ENCODE data around the gene KLHL8. TPM values are rescaled to one million over a fixed set of nuclear protein-coding genes. Genes with fewer than 3 reads are reported as not detected.

KLHL8 gene
- total and polyA plus RNA-seq, 12 donors = 2.4 to 15.0 (median 11.7) TPM

DNA sequence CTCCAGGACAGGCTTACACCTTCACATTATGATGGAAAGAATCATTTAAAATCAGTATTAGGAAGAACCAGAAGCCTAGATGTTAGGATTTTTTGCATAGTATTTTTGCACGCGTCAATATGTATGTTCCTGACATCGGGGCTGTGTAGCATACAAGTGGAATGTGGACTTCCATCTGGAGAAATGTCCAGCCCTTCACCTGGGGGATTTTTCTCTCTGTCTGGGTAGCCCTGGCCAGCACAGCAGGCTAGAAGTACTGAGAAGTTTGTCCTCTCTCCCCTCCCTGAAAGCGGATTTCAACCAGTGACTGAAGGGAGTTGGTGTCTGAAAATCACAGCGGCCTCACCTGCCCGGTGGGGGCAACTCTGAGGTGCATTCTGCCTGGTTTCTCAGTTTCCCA is 10.4 kb upstream of the KLHL8 start:
- Histone ChIP-seq H3K27me3 (no peaks in the 10 kb centered on the region), H3K4me1 (peaks cover 0 to 5% (median 0%) of the 10 kb centered on the region in 9 donors), H3K36me3 (no peaks in the 10 kb centered on the region), H3K9me3 (no peaks in the 10 kb centered on the region), H3K4me3 (no peak overlapping the region), H3K27ac (no peak overlapping the region)
- intact Hi-C loops (cut with DNase I) = loop anchor here in 6 of 10 donors (5.0 to 10.0 kb wide), 4 partner anchors 79 to 736 kb away; no protein-coding TSS in a partner anchor
- TF ChIP-seq, protein P1, sequence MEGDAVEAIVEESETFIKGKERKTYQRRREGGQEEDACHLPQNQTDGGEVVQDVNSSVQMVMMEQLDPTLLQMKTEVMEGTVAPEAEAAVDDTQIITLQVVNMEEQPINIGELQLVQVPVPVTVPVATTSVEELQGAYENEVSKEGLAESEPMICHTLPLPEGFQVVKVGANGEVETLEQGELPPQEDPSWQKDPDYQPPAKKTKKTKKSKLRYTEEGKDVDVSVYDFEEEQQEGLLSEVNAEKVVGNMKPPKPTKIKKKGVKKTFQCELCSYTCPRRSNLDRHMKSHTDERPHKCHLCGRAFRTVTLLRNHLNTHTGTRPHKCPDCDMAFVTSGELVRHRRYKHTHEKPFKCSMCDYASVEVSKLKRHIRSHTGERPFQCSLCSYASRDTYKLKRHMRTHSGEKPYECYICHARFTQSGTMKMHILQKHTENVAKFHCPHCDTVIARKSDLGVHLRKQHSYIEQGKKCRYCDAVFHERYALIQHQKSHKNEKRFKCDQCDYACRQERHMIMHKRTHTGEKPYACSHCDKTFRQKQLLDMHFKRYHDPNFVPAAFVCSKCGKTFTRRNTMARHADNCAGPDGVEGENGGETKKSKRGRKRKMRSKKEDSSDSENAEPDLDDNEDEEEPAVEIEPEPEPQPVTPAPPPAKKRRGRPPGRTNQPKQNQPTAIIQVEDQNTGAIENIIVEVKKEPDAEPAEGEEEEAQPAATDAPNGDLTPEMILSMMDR (IDR thresholded peaks at IDR 0.05) = no peak
- DNase-seq = no peak
- 75 to 76% methylated on average over 6 of the region's 6 CpGs for WGBS, 2 donors
- ATAC-seq = no peak

GRCh38 chr4:87229979-87230378 is 9.6 kb upstream of the KLHL8 start:
- H3K4me1 ChIP-seq = no peaks in the 10 kb centered on the region
- ATAC-seq = no peak
- TF ChIP-seq, protein P1 (IDR thresholded peaks at IDR 0.05) = no peak
- intact Hi-C loops (cut with DNase I) = loop anchor here in 6 of 10 donors (5.0 to 10.0 kb wide), 4 partner anchors 78 to 735 kb away; no protein-coding TSS in a partner anchor
- no peaks in the 10 kb centered on the region for H3K27me3 ChIP-seq
- no peaks in the 10 kb centered on the region for H3K36me3 ChIP-seq
- WGBS, 2 donors = 74% methylated on average over 3 of the region's 3 CpGs
- no peak overlapping the region for H3K4me3 ChIP-seq
- DNase-seq = no peak
- no peak overlapping the region for H3K27ac ChIP-seq
- H3K9me3 ChIP-seq = no peaks in the 10 kb centered on the region

GRCh38 chr4:87228262-87228860 is 7.9 kb upstream of the KLHL8 start:
- Histone ChIP-seq H3K36me3 (no peaks in the 10 kb centered on the region), H3K4me3 (no peak overlapping the region), H3K27me3 (no peaks in the 10 kb centered on the region), H3K9me3 (no peaks in the 10 kb centered on the region), H3K4me1 (no peaks in the 10 kb centered on the region), H3K27ac (no peak overlapping the region)
- intact Hi-C loops (cut with DNase I) = no loop called here
- ATAC-seq (no peak), DNase-seq (no peak)
- TF ChIP-seq, protein P1 (IDR thresholded peaks at IDR 0.05) = no peak
- 92% methylated on average over 2 of the region's 2 CpGs for WGBS, 2 donors

GRCh38 chr4:87227751-87228151 is 7.3 kb upstream of the KLHL8 start:
- no peaks in the 10 kb centered on the region for H3K36me3 ChIP-seq
- DNase-seq = no peak
- TF ChIP-seq, protein P1 (IDR thresholded peaks at IDR 0.05) = no peak
- intact Hi-C loops (cut with DNase I) = no loop called here
- ATAC-seq = no peak
- H3K4me3 ChIP-seq = no peak overlapping the region
- H3K27ac ChIP-seq = no peak overlapping the region
- H3K27me3 ChIP-seq = no peaks in the 10 kb centered on the region
- H3K9me3 ChIP-seq = no peaks in the 10 kb centered on the region
- 93 to 96% methylated on average over 1 of the region's 1 CpG for WGBS, 2 donors
- no peaks in the 10 kb centered on the region for H3K4me1 ChIP-seq

Data from heart right ventricle (tissue), 16 donors.